ENCODE measurements around the gene OR52E6.

The OR52E6 gene

DNA sequence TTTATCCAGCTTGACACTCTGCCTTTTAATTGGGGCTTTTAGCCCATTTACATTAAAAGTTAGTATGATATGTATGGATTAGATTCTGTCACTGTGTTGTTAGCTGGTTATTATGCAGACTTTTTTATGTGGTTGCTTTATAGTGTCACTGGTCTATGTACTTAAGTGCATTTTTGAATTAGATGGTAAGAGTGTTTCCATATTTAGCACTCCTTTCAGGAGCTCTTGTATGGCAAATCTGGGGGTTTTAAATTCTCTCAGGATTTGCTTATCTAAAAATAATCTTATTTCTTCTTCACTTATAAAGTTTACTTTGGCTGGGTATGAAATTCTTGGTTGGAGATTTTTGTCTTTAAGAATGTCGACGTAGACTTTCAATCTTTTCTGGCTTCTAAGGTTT, 4.0 kb downstream of the OR52E6 start:
- H3K9me3 ChIP-seq (ENCODE audit: control insufficient read depth, low read length) = no peaks in the 10 kb centered on the region
- DNase-seq (ENCODE audit: low read depth) = no peak
- H3K4me3 ChIP-seq (ENCODE audit: low read length) = no peak overlapping the region
- H3K4me1 ChIP-seq (ENCODE audit: control insufficient read depth, insufficient read depth, low read length) = no peaks in the 10 kb centered on the region
- H3K36me3 ChIP-seq (ENCODE audit: control insufficient read depth, insufficient read depth, low read length, severe bottlenecking) = no peaks in the 10 kb centered on the region
- H3K27me3 ChIP-seq (replicated peaks; ENCODE audit: control insufficient read depth, insufficient read depth, low read length) = peaks cover 4% of the 10 kb centered on the region
- no peak overlapping the region for H3K9ac ChIP-seq (ENCODE audit: low read length)

GRCh38 chr11:5833446-5833845, 8.3 kb downstream of the OR52E6 start:
- DNase-seq (ENCODE audit: low read depth) = no peak
- H3K4me1 ChIP-seq (ENCODE audit: control insufficient read depth, insufficient read depth, low read length) = peaks cover 8% of the 10 kb centered on the region
- no peak overlapping the region for H3K9ac ChIP-seq (ENCODE audit: low read length)
- peaks cover 4% of the 10 kb centered on the region for H3K27me3 ChIP-seq (replicated peaks; ENCODE audit: control insufficient read depth, insufficient read depth, low read length)
- H3K9me3 ChIP-seq (ENCODE audit: control insufficient read depth, low read length) = no peaks in the 10 kb centered on the region
- H3K4me3 ChIP-seq (ENCODE audit: low read length) = no peak overlapping the region
- H3K36me3 ChIP-seq (ENCODE audit: control insufficient read depth, insufficient read depth, low read length, severe bottlenecking) = no peaks in the 10 kb centered on the region

DNA sequence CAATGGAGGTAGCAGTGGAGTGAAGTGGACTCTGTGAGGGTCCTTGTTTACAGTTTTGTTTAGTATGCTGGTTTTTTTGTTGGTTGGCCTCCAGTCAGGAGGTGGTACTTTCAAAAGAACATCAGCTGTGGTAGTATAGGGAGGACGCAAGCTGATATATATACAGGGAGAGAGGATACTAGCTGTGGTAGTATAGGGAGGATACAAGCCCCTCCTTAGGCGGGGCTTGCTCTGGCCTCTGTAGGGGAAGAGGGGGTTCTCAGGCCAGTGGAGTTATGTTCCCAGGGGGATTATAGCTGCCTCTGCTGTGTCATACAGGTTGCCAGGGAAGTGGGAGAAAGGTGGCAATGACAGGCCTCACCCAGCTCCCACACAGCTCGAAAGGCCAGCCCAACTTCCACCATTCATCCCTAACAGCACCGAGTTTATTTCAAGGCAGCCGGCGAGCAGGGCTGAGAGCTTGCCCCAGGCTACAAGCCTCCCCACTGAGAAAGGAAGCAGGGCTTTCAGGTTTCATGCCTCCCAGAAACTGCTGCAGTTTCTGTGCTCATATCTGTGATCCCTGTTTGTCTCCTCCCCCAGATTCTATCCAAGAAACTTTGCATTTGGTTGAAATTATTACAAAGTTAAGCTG, 10.4 kb downstream of the OR52E6 start:
- H3K27me3 ChIP-seq (replicated peaks; ENCODE audit: control insufficient read depth, insufficient read depth, low read length) = peaks cover 4% of the 10 kb centered on the region
- H3K9ac ChIP-seq (ENCODE audit: low read length) = no peak overlapping the region
- peaks cover 8% of the 10 kb centered on the region for H3K4me1 ChIP-seq (ENCODE audit: control insufficient read depth, insufficient read depth, low read length)
- DNase-seq (ENCODE audit: low read depth) = no peak
- H3K36me3 ChIP-seq (ENCODE audit: control insufficient read depth, insufficient read depth, low read length, severe bottlenecking) = no peaks in the 10 kb centered on the region
- H3K4me3 ChIP-seq (ENCODE audit: low read length) = no peak overlapping the region
- no peaks in the 10 kb centered on the region for H3K9me3 ChIP-seq (ENCODE audit: control insufficient read depth, low read length)

- Histone ChIP-seq H3K4me3 (ENCODE audit: low read length) (no peak overlapping the region), H3K4me1 (ENCODE audit: control insufficient read depth, insufficient read depth, low read length) (peaks cover 7% of the 10 kb centered on the region), H3K36me3 (ENCODE audit: control insufficient read depth, insufficient read depth, low read length, severe bottlenecking) (no peaks in the 10 kb centered on the region), H3K9ac (ENCODE audit: low read length) (no peak overlapping the region), H3K27me3 (replicated peaks; ENCODE audit: control insufficient read depth, insufficient read depth, low read length) (no peaks in the 10 kb centered on the region), H3K9me3 (ENCODE audit: control insufficient read depth, low read length) (no peaks in the 10 kb centered on the region)
- peak; percentile 12 for DNase-seq (ENCODE audit: low read depth)
Observed at GRCh38 chr11:5818245-5818886, 23.3 kb downstream of the OR52E6 start.

GRCh38 chr11:5815534-5815933, 26.2 kb downstream of the OR52E6 start:
- Histone ChIP-seq H3K4me3 (ENCODE audit: low read length) (no peak overlapping the region), H3K9me3 (ENCODE audit: control insufficient read depth, low read length) (no peaks in the 10 kb centered on the region), H3K27me3 (replicated peaks; ENCODE audit: control insufficient read depth, insufficient read depth, low read length) (no peaks in the 10 kb centered on the region), H3K9ac (ENCODE audit: low read length) (no peak overlapping the region), H3K4me1 (ENCODE audit: control insufficient read depth, insufficient read depth, low read length) (peaks cover 7% of the 10 kb centered on the region), H3K36me3 (ENCODE audit: control insufficient read depth, insufficient read depth, low read length, severe bottlenecking) (no peaks in the 10 kb centered on the region)
- DNase-seq (ENCODE audit: low read depth) = no peak

DNA sequence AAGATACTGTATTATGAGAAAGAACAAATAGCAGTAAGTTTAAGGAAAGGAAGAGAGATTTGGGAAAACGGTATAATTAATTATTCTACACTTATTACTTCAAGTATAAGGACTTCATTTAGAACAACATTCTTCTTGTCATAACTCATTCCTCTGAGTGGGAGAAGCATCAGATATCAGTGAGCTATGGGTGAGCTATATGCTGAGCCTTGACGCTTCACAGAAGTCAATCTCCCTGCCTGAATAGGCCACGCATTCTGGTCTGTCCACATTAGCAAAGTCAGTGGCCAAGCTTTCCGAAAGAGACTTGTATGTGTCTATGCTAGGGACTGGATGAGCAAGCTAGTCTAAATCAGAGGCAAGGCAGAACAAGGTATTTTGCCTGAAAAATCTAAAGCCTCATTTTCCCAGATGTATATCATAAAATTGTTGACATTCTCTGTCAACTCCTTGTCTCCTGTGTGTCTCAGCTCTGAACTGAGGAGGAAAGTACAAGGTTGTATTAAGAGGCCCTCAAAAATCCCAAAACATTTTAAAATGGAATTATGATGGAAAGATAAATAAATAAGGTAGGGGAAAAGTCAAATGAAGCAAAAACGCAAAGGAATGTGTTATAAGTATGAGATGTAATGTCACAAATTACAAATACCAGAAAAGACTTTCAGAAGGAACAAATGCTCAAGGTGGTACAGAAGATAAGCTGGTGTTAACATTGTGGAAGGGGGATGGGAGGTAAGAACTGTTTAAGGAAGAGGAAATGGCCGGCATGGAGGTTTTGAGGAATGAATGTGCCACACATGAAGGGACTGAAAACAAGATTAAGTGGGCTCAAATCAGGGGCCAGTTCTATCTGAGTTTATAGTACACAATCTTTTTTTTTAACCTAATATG, 31.5 kb downstream of the OR52E6 start:
- no peaks in the 10 kb centered on the region for H3K36me3 ChIP-seq (ENCODE audit: control insufficient read depth, insufficient read depth, low read length, severe bottlenecking)
- H3K27me3 ChIP-seq (replicated peaks; ENCODE audit: control insufficient read depth, insufficient read depth, low read length) = no peaks in the 10 kb centered on the region
- no peaks in the 10 kb centered on the region for H3K9me3 ChIP-seq (ENCODE audit: control insufficient read depth, low read length)
- H3K4me1 ChIP-seq (ENCODE audit: control insufficient read depth, insufficient read depth, low read length) = peaks cover 9% of the 10 kb centered on the region
- DNase-seq (ENCODE audit: low read depth) = no peak
- H3K4me3 ChIP-seq (ENCODE audit: low read length) = no peak overlapping the region
- H3K9ac ChIP-seq (ENCODE audit: low read length) = no peak overlapping the region

DNA sequence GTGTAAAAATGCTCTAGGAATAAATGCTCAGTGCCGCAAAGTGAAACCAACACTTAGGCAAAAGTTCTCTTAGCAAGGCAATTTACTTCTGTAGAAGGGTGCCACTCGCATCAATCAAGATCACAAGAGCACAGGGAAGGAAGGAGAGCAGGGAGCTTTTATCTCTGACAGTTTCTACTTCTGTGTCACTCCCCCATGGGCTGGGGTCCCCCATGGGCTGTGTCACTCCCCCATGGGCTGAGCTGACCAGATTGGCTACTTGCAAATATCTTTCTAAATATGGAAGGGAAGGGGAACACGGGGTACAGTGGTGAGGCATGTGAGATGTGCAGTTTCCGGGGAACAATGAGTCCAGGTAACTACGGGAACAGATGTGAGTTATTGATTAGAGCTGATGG, 32.6 kb downstream of the OR52E6 start:
- H3K4me3 ChIP-seq (ENCODE audit: low read length) = peak overlapping the region; percentile 88
- H3K36me3 ChIP-seq (ENCODE audit: control insufficient read depth, insufficient read depth, low read length, severe bottlenecking) = no peaks in the 10 kb centered on the region
- H3K9ac ChIP-seq (ENCODE audit: low read length) = peak overlapping the region; percentile 79
- H3K4me1 ChIP-seq (ENCODE audit: control insufficient read depth, insufficient read depth, low read length) = peaks cover 8% of the 10 kb centered on the region
- H3K27me3 ChIP-seq (replicated peaks; ENCODE audit: control insufficient read depth, insufficient read depth, low read length) = no peaks in the 10 kb centered on the region
- peaks cover 3% of the 10 kb centered on the region for H3K9me3 ChIP-seq (ENCODE audit: control insufficient read depth, low read length)
- peak; percentile 2 for DNase-seq (ENCODE audit: low read depth)

- Histone ChIP-seq H3K27me3 (replicated peaks; ENCODE audit: control insufficient read depth, insufficient read depth, low read length) (no peaks in the 10 kb centered on the region), H3K9me3 (ENCODE audit: control insufficient read depth, low read length) (peaks cover 9% of the 10 kb centered on the region), H3K36me3 (ENCODE audit: control insufficient read depth, insufficient read depth, low read length, severe bottlenecking) (no peaks in the 10 kb centered on the region), H3K9ac (ENCODE audit: low read length) (peak within 1 kb of the TSS; percentile 79), H3K4me1 (ENCODE audit: control insufficient read depth, insufficient read depth, low read length) (peaks cover 8% of the 10 kb centered on the region), H3K4me3 (ENCODE audit: low read length) (peak within 1 kb of the TSS; percentile 88)
- peak; percentile 92 for DNase-seq (ENCODE audit: low read depth)
Observed at GRCh38 chr11:5808500-5809121, 33.1 kb downstream of the OR52E6 start, which contains the start of gene OR52N2. OR52N2 (plus strand) TSS chr11:5808924; CDS start chr11:5820336, 11,412 bp downstream.

- H3K4me1 ChIP-seq (ENCODE audit: control insufficient read depth, insufficient read depth, low read length) = peaks cover 8% of the 10 kb centered on the region
- no peaks in the 10 kb centered on the region for H3K27me3 ChIP-seq (replicated peaks; ENCODE audit: control insufficient read depth, insufficient read depth, low read length)
- no peak for DNase-seq (ENCODE audit: low read depth)
- no peak overlapping the region for H3K4me3 ChIP-seq (ENCODE audit: low read length)
- no peaks in the 10 kb centered on the region for H3K36me3 ChIP-seq (ENCODE audit: control insufficient read depth, insufficient read depth, low read length, severe bottlenecking)
- H3K9ac ChIP-seq (ENCODE audit: low read length) = no peak overlapping the region
- peaks cover 13% of the 10 kb centered on the region for H3K9me3 ChIP-seq (ENCODE audit: control insufficient read depth, low read length)
Observed at GRCh38 chr11:5807580-5807979, 34.1 kb downstream of the OR52E6 start.

DNA sequence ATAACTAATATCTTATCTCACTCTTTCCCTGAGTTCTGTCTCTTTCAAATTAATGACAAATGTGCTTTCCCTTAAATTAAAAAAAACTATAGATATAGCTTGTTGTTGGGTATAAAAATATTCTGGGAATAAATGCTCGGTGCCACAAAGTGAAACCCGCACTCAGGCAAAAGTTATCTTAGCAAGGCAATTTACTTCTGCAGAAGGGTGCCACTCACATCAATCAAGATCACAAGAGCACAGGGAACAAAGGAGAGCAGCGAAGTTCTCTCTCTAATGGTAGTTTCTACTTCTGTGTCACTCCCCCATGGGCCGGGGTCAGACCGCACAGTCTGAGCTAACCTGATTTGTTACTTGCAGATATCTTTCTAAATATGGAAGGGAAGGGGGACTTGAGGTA, 37.7 kb downstream of the OR52E6 start:
- Histone ChIP-seq H3K9me3 (ENCODE audit: control insufficient read depth, low read length) (peaks cover 13% of the 10 kb centered on the region), H3K9ac (ENCODE audit: low read length) (no peak overlapping the region), H3K27me3 (replicated peaks; ENCODE audit: control insufficient read depth, insufficient read depth, low read length) (no peaks in the 10 kb centered on the region), H3K4me1 (ENCODE audit: control insufficient read depth, insufficient read depth, low read length) (peaks cover 8% of the 10 kb centered on the region), H3K36me3 (ENCODE audit: control insufficient read depth, insufficient read depth, low read length, severe bottlenecking) (no peaks in the 10 kb centered on the region), H3K4me3 (ENCODE audit: low read length) (no peak overlapping the region)
- DNase-seq (ENCODE audit: low read depth) = no peak

- Histone ChIP-seq H3K4me1 (ENCODE audit: control insufficient read depth, insufficient read depth, low read length) (no peaks in the 10 kb centered on the region), H3K27me3 (replicated peaks; ENCODE audit: control insufficient read depth, insufficient read depth, low read length) (no peaks in the 10 kb centered on the region), H3K4me3 (ENCODE audit: low read length) (no peak overlapping the region), H3K9ac (ENCODE audit: low read length) (no peak overlapping the region), H3K9me3 (ENCODE audit: control insufficient read depth, low read length) (no peaks in the 10 kb centered on the region), H3K36me3 (ENCODE audit: control insufficient read depth, insufficient read depth, low read length, severe bottlenecking) (no peaks in the 10 kb centered on the region)
- DNase-seq (ENCODE audit: low read depth) = no peak
Observed at GRCh38 chr11:5796541-5796940, 45.2 kb downstream of the OR52E6 start.

All from adipocyte (in vitro differentiated cells).